T-helper 17 cell (primary cell): ENCODE data around the gene PYROXD2. TPM values are rescaled to one million over a fixed set of nuclear protein-coding genes. Genes with fewer than 3 reads are reported as not detected.
"Not testable (repeated sequence)": the region's sequence is repeated elsewhere in the genome, so short reads cannot be mapped to it uniquely, and the experiment has no call there.

Experiments used
- ATAC-seq: fragments of 150-1000 bp; cut with Tn5 transposase; 2 replicates; pipeline ENCODE4 v1.10.0; 2021; ENCODE audit warnings: mild to moderate bottlenecking, moderate library complexity
- DNase-seq, 3 donors: peaks; one replicate each; pipeline versions ENCODE4 v3.0.0 to v3.0.0-alpha.2; 2020 to 2021
- H3K9me3 ChIP-seq: one replicate; pipeline ENCODE4 v1.7.0; 2013; ENCODE audit warnings: low read length, mild to moderate bottlenecking; ENCODE audit not compliant: control insufficient read depth, poor library complexity, severe bottlenecking
- H3K27ac Mint-ChIP-seq: one replicate; pipeline ENCODE4 v1.8.0; 2022; ENCODE audit warnings: mild to moderate bottlenecking, moderate library complexity, mixed read lengths
- H3K27me3 Mint-ChIP-seq: one replicate; pipeline ENCODE4 v1.8.0; 2022; ENCODE audit warnings: mixed read lengths
- H3K36me3 Mint-ChIP-seq: one replicate; pipeline ENCODE4 v1.8.0; 2022; ENCODE audit warnings: low read depth, mixed read lengths
- H3K4me1 Mint-ChIP-seq: one replicate; pipeline ENCODE4 v1.8.0; 2022; ENCODE audit warnings: mild to moderate bottlenecking, mixed read lengths
- H3K4me3 Mint-ChIP-seq: one replicate; pipeline ENCODE4 v1.8.0; 2022; ENCODE audit warnings: mild to moderate bottlenecking, moderate library complexity, mixed read lengths
- total RNA-seq, 4 donors: library from RNA in 2 of 4; stranded (reverse) in 2 of 4; gene quantifications; one replicate each; pipeline ENCODE4 v1.2.3 and lab custom pipeline; 2022 to 2026

Gene PYROXD2
- total RNA-seq, 2 donors from 2014 or later, result 21.5 to 25.4 TPM

DNA sequence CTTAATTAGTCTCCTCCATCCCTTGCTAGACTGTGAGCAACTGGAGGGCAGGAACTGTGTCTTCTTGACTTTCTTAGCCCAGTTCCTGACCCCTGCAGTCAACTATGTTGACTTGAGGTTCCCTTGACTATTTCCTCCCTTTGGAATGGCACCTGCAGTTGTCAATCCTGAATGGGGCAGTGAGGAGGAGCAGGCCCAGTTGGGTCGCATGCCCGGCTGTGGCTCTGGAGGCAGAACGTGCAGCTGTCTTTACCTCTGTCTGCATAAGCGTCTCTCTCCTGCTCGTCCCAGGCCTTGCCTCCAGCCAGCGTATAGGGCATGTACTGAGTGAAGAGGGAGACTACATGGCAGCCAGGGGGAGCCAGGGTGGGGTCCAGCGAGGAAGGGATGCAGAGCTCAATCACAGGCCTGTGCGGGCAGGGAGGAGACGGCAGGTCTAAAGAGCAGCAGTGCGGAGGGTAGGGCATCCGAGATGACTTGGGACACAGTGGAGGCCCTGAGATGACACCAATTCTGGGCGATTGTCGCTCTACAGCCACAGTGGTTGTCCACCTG is 26.8 kb downstream of the PYROXD2 start:
- DNase-seq (no peak), ATAC-seq (no peak)
- Mint-ChIP-seq H3K4me3 (no peak overlapping the region), H3K4me1 (peaks cover 33% of the 10 kb centered on the region), H3K27me3 (no peaks in the 10 kb centered on the region), H3K27ac (no peak overlapping the region), H3K36me3 (peaks cover 8% of the 10 kb centered on the region)
- no peaks in the 10 kb centered on the region for H3K9me3 ChIP-seq

DNA sequence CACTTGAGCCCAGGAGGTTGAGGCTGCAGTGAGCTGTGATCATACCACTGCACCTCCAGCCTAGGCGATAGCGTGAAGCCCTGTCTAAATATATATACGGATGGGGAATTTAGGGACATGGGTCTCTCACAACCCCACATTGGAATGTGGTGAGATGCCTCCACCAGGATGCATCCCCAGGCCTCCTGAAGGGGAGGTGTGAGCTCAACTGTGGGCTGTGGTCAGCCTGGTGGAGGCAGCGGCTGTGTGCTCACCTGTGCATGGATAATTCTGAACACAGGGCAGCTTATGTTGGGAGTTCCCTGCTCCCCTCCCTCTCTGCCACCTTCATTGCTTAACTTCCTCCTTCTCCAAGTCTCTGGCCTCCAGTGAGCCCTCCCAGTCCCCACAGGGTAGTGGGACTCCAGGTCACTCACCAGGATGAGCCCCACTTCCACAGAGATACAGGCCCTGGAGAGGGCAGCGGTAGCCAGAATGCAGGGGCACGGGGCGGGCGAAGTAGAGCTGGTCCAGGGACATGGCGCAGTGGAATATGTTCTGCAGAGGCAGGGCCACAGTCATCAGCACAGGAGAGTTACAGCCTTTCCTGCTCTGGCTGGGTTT is 30.4 kb downstream of the PYROXD2 start:
- DNase-seq, result no peak
- ATAC-seq, result no peak
- H3K36me3 Mint-ChIP-seq, result peaks cover 5% of the 10 kb centered on the region
- peaks cover 10% of the 10 kb centered on the region for H3K4me1 Mint-ChIP-seq
- H3K27me3 Mint-ChIP-seq, result no peaks in the 10 kb centered on the region
- H3K27ac Mint-ChIP-seq, result no peak overlapping the region
- no peaks in the 10 kb centered on the region for H3K9me3 ChIP-seq
- H3K4me3 Mint-ChIP-seq, result no peak overlapping the region

DNA sequence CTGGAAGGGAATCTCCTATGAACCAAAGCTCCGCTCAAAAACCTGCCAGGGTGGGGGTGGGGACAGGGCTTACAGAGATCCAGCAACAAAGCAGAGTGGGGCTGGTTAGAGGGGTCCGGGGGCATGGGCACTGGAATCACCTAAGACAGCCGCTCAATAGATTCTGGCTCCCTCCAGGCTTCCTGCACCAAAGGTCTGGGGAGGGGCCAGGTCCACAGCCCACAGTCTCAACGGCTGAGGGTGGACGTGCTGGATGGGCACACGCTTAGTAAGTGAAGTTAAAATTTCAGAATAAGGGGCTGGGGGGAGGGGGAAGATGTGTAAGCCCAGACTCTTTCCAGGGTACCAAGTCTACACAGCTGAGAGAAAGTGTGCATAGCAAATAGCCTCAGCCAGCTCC is 31.1 kb downstream of the PYROXD2 start:
- Mint-ChIP-seq H3K4me3 (no peak overlapping the region), H3K4me1 (peaks cover 5% of the 10 kb centered on the region), H3K36me3 (peaks cover 5% of the 10 kb centered on the region), H3K27ac (no peak overlapping the region), H3K27me3 (no peaks in the 10 kb centered on the region)
- no peak for ATAC-seq
- DNase-seq, result no peak
- no peaks in the 10 kb centered on the region for H3K9me3 ChIP-seq

DNA sequence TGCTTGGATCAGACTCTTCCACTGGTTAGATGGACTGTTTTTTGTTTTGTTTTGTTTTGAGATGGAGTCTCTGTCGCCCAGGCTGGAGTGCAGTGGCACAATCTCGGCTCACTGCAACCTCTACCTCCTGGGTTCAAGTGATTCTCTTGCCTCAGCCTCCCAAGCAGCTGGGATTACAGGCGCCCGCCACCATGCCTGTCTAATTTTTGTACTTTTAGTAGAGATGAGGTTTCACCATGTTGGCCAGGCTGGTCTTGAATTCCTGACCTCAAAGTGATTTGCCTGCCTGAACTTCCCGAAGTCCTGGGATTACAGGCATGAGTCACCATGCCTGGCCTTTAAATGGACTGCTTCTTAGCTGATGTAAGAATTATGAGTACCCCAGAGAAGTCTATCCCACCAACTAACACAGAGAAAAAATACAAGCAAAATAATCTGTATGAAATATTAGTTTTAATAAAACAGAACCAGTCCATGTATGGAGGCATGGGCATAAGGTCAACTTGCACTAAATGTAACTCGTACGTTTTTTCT is 31.8 kb downstream of the PYROXD2 start:
- ATAC-seq, H3K27ac Mint-ChIP-seq, H3K27me3 Mint-ChIP-seq, H3K4me1 Mint-ChIP-seq, H3K4me3 Mint-ChIP-seq, H3K36me3 Mint-ChIP-seq, DNase-seq, H3K9me3 ChIP-seq: not testable (repeated sequence)

DNA sequence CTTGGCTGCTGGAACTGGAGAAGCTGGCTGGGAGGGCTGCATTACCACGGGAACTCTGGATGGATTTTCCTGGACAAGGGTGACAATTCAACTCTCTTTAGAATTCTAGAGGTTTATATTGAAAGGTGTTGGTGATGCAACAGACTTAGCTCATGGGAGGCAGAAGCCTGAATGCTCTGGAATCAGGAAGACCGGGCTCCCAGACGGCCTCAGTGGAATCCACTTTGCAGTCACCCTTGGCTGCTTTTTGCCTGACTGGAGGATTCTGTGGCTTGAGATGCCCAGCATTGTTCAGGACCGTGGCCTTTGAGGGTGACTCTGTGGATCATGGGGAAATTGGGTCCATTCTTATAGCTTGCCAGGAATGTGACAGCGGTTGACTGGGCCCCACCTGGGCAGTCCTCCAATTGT is 32.3 kb downstream of the PYROXD2 start:
- no peaks in the 10 kb centered on the region for H3K27me3 Mint-ChIP-seq

GRCh38 chr10:98380493-98381339 is 34.3 kb downstream of the PYROXD2 start:
- Mint-ChIP-seq H3K27ac (no peak overlapping the region), H3K4me1 (peaks cover 2% of the 10 kb centered on the region), H3K27me3 (peaks cover 3% of the 10 kb centered on the region), H3K4me3 (no peak overlapping the region), H3K36me3 (peaks cover 7% of the 10 kb centered on the region)
- DNase-seq (no peak), ATAC-seq (no peak)
- H3K9me3 ChIP-seq, result no peaks in the 10 kb centered on the region

More for the DNA sequence above, 32.3 kb downstream of the PYROXD2 start:
- H3K9me3 ChIP-seq, result no peaks in the 10 kb centered on the region
- H3K4me1 Mint-ChIP-seq, result peaks cover 2% of the 10 kb centered on the region
- ATAC-seq, result no peak
- H3K4me3 Mint-ChIP-seq, result no peak overlapping the region
- DNase-seq, result no peak
- H3K27ac Mint-ChIP-seq, result no peak overlapping the region
- H3K36me3 Mint-ChIP-seq, result peaks cover 7% of the 10 kb centered on the region

GRCh38 chr10:98378722-98379121 is 36.3 kb downstream of the PYROXD2 start:
- ATAC-seq (no peak), DNase-seq (no peak)
- Mint-ChIP-seq H3K4me1 (peaks cover 5% of the 10 kb centered on the region), H3K27me3 (peaks cover 19% of the 10 kb centered on the region), H3K4me3 (no peak overlapping the region), H3K27ac (no peak overlapping the region), H3K36me3 (peaks cover 4% of the 10 kb centered on the region)
- H3K9me3 ChIP-seq, result no peaks in the 10 kb centered on the region

DNA sequence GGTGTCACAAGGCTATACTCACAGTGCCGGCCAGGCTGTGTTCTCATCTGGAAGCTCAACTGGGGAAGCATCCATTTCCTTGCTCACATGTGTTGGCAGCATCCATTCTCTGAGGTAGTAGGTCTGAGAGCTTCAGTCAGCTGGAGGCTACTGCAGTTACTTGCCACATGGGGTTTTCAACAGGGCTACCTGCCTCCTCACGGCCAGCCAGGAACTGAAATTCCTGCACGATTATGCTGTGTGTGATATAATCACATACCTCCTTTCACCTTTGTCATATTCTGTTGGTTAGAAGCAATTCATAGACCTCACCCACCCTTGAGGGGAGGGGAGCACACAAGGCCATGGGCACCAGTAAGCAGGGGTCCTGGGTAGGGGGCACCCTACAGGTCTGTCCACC is 37.4 kb downstream of the PYROXD2 start:
- Mint-ChIP-seq H3K27me3 (peaks cover 20% of the 10 kb centered on the region), H3K4me3 (no peak overlapping the region), H3K36me3 (peaks cover 4% of the 10 kb centered on the region), H3K27ac (no peak overlapping the region), H3K4me1 (peaks cover 5% of the 10 kb centered on the region)
- H3K9me3 ChIP-seq, result no peaks in the 10 kb centered on the region
- ATAC-seq (no peak), DNase-seq (no peak)

- H3K27ac Mint-ChIP-seq, result no peak overlapping the region
These were observed 38.0 kb downstream of the PYROXD2 start for GRCh38 chr10:98377001-98377400.

DNA sequence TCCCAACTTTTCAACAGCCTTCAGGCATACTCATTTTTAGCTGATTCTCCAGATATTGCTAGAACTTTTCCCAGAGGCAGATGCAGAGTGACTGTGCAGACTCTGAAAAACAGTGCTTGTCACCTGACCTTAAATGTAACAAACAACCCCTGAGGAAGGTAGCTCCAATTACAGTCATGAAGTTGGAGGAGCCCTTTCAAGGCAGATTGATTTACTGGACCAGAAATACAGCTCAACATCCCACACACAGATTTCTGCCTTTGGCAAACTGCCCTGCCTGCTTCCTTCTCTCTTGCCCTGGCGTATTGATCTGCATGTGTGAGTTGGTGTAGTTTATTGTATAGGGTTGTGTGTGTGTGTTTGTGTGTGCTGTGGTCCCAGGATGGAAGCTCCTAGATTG is 38.5 kb downstream of the PYROXD2 start:
- ATAC-seq, result no peak
- Mint-ChIP-seq H3K27ac (no peak overlapping the region), H3K4me3 (no peak overlapping the region), H3K27me3 (peaks cover 29% of the 10 kb centered on the region), H3K36me3 (peaks cover 4% of the 10 kb centered on the region), H3K4me1 (peaks cover 5% of the 10 kb centered on the region)
- DNase-seq, result no peak
- no peaks in the 10 kb centered on the region for H3K9me3 ChIP-seq

More at GRCh38 chr10:98377001-98377400, 38.0 kb downstream of the PYROXD2 start:
- no peak for DNase-seq
- peaks cover 5% of the 10 kb centered on the region for H3K4me1 Mint-ChIP-seq
- no peak overlapping the region for H3K4me3 Mint-ChIP-seq
- peaks cover 25% of the 10 kb centered on the region for H3K27me3 Mint-ChIP-seq
- no peaks in the 10 kb centered on the region for H3K9me3 ChIP-seq
- H3K36me3 Mint-ChIP-seq, result peaks cover 4% of the 10 kb centered on the region
- ATAC-seq, result no peak

DNA sequence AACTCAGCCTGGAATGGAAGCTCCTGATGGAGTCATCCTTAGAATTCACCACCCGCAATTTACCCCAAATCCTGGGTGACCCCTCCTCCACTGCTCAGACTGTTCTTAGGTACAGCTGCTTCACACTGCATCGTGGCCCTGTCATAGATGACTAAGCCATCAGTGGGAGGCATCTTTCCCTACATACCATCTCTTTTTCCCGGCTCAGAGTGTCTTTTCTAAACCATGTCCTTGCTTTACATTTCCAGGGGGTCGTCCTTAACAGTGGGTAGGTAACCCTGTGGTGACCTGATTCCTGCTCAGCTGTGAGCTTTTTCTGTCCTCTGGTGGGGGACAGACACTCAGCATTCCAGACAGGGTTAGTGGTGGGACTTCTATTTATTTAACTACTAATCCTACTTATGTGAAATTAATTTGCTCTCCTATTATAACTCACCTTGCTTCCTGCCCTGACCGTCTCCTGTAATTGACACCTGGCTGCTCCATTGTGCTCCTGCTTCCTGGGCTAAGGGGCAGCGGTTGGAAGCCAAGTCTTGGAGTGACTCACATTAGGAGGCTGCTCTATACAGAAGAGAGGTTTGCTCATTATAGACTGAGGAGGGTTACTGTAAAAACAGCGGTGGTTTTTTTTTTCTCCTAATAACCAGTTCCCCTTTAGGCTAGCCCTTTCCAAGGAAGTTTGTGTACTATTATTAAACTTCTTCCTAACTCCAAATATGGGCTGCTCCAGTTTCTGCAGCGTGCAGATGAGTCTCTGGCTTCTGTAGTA is 40.6 kb downstream of the PYROXD2 start:
- H3K27ac Mint-ChIP-seq, result no peak overlapping the region
- ATAC-seq (no peak), DNase-seq (no peak)
- peaks cover 4% of the 10 kb centered on the region for H3K36me3 Mint-ChIP-seq
- no peak overlapping the region for H3K4me3 Mint-ChIP-seq
- peaks cover 41% of the 10 kb centered on the region for H3K27me3 Mint-ChIP-seq
- peaks cover 5% of the 10 kb centered on the region for H3K4me1 Mint-ChIP-seq
- no peaks in the 10 kb centered on the region for H3K9me3 ChIP-seq

DNA sequence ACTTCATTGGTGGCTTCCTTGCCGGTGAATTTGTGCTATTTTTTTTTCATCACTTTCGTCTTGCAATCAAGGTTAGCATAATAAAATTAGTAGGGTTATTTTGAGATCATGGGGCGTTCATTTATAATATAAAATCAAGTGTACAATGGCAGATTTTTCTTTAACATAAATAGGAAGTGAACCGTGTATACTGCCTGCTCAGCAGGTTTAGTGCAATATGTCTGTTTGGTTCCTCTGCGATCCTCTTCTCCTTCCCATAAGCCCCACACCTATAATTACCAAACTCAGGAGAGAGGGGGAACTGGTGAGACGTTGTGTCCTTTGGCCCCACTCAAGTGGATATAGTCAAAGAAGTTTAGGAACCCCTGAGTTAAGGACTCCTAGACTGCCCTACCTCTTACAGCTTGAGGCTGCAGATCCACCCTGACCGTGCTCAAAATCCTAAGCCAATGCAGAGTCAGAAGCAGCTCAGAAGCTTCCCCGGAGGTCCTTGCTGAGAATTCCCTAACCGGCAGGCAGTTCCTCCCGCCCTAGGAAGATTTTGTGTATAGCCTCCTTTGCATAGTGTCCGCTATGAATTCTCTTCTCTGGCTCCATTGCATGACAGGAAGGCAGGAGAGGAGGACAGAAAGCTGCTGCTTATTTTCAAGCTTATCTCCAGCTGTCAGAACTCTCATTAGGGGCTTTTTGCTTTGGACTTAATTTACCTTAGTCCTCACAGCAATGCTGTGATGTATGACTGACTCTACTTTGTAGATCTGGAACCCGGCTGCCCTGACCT is 41.5 kb downstream of the PYROXD2 start:
- Mint-ChIP-seq H3K27ac (no peak overlapping the region), H3K4me1 (peaks cover 5% of the 10 kb centered on the region), H3K4me3 (no peak overlapping the region), H3K36me3 (no peaks in the 10 kb centered on the region), H3K27me3 (peaks cover 43% of the 10 kb centered on the region)
- no peak for DNase-seq
- no peak for ATAC-seq
- no peaks in the 10 kb centered on the region for H3K9me3 ChIP-seq
